NCI-H226 (cell line): ENCODE data around the gene MEIS2.

Source experiments
- DNase-seq: peaks from one replicate; pipeline ENCODE4 v3.0.0-alpha.2; 2015

Gene MEIS2

DNA sequence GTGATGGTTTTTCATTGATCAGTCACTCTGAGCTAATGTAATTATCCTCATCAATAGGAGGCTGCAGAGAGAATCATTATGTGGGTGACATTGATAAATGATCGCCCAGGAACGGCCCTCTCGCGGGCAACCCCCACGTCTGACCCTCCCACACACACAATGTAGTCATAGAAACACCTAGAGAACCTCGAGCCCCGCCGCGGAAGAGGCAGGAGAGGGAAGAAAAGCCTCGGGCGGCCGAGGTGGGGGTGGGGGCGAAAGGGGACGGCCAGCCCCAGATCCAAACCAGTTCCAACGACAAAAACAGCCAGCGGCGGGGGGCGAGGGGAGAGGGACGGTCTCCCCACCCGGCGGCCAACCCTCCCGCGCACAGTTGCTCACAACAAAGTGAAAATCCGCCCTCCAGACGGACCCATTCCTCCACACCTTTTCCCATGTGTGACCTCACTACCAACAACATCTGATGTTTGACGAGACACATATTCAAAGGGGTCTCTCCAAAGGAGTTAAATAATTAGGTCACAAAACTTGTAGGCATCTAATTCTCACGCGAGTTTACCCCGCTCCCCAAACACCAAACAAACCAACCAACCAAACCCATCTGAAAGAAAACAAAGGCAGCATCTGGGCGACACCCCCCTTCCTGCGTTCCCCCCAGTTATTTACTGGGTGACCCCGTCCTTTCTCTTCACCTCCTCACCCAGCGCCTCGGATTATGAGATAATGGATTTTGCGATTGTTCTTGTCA lies 213.0 kb downstream of the MEIS2 start:
- DNase-seq, result peak; percentile 64

DNA sequence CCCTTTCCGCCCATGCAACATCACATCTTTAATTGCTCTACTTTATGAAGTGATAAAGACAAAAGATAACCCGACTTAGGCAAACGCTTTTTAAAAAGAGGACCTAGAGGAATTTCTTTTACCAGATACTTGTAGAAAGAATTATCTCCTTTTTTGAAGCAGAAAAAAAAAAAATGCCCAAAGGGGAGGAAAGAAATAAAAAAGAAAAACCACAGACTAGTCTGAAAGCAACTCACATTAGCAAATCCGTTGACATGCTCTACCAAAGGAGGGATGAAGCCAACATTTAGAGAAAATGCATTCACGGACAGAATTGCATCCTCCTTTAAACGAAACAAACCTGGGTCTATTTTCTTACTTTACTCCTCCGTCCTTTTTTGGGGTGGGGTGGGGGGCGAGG lies 213.6 kb downstream of the MEIS2 start:
- DNase-seq, result no peak

- no peak for DNase-seq
These were observed 214.2 kb downstream of the MEIS2 start for GRCh38 chr15:36886191-36886590.

GRCh38 chr15:36885771-36886170 lies 214.6 kb downstream of the MEIS2 start:
- DNase-seq, result no peak

DNA sequence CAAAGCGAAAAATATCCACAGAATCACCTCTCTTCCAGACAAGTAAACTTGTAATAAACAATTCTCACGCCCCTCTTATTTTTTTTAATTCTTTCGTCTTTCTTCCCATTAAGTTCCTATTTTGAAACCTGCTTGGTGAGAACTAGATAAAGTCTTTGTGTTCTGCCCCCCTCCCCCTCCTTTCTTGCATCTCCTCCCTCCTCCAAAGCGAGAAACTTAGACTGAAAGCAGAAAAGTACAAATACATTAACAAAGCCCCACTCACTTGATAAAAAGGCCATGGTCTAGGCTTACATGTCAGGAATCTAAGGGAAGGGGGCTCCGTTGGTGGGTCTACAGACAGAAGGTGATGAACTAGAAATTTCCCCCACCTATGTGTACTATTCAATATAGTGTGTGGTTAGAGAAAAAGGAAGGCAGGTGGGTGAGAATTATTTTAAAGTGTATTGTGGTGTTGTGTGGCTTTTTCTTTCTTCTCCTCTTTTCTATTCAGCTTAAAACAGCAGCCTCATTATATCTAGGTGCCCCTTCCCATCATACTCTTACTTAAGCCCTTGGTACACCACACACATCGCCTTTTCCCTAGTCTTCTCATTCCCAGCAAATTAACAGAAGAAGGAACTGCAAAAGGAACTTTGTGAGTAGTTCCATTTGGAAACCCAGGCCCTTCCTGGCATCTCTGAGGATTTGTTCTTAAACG lies 215.3 kb downstream of the MEIS2 start:
- DNase-seq, result no peak

DNA sequence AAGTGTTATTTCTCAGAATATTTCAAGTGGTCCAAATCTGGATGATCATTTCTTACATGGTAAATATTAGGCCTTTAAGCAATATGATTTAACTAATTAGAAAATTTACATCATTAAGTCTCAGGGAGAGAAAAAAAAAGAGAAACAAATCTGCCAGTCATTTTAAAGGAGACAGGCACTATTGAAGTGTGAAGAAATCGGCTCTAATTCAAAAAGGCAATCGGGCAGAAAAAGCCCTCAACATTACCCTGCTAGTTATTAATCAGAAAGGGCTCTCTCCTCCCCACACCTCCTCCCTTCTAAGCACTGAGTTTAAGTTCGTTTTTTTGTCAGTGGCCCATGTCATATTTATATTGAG lies 215.9 kb downstream of the MEIS2 start:
- DNase-seq, result no peak

DNA sequence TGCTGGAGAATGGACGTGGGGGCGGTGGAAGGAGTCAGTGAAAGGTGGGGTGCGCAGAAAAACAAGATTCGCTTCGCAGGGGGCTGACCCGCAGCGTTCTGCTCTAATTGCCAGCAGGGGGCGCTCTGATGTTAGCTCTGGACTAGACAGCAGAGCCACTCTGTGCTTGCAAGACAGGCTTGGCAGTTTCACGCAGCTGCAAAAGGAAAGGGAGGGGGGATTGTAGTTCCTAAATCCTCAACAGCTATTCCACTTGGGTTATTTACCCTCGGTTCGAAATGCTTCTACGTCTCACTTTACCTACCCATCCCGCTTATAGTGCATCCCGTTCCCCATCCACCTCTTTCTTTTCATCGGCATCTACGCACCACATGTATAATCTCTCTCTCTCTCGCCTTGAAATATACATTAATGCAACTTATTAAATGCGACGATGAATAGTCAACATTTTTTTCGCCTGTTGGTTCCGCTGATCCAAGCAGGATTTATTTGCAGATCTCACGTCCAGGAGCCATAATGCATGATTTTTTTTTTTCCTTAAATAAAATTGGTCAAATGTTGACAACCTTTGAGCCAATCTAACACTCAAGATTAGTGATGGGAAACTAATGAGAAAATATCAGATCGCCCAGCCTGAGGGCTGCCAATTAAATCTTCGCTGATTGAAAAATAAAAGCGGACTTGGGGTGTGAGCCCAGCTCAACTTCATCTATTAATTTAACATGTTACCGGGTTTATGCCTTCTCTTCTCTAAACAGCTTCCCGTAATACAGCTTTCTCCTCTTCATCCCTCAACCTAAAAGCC lies 216.4 kb downstream of the MEIS2 start:
- peak; percentile 57 for DNase-seq

- DNase-seq, result peak; percentile 35
These were observed 217.7 kb downstream of the MEIS2 start for GRCh38 chr15:36882487-36883131.

DNA sequence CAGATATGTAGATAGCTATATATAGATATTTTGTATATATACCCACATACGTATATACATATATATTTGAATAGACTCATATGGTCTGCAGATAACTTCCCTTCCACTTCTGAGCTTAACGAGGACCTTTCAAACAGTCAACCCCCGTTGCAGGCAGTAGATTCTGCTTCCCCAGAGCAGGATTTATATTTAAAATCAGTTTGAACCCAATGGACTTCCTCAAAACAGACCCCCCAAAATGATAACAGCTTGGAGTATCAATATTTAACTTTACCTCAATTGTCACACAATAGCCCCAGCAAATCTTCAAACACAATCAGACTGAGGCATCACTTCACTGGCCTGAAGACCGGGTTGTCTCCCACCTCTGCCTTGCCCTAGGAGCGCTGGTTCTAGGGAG lies 218.3 kb downstream of the MEIS2 start:
- DNase-seq, result no peak

DNA sequence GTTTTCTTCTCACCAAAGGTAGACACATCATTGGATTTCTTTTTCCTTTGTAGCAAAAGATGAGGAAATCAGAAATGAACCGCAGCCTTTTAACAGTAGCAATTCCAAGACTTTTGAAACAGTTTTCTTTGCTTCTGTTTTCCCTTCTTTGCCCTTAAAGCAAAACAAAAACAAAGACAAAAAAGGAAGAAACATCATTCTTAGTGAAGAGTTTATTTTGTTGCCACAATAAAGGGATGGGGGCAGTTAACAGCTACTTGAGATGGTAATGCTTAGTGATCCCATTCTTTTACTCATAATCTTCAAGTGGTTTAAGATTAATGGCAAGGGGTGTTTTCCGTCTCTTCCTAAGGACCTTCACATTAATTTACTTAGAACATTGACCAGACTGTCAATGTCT lies 218.8 kb downstream of the MEIS2 start:
- no peak for DNase-seq

GRCh38 chr15:36880913-36881460 lies 219.4 kb downstream of the MEIS2 start:
- DNase-seq, result no peak

GRCh38 chr15:36880224-36880912 lies 220.0 kb downstream of the MEIS2 start:
- no peak for DNase-seq

DNA sequence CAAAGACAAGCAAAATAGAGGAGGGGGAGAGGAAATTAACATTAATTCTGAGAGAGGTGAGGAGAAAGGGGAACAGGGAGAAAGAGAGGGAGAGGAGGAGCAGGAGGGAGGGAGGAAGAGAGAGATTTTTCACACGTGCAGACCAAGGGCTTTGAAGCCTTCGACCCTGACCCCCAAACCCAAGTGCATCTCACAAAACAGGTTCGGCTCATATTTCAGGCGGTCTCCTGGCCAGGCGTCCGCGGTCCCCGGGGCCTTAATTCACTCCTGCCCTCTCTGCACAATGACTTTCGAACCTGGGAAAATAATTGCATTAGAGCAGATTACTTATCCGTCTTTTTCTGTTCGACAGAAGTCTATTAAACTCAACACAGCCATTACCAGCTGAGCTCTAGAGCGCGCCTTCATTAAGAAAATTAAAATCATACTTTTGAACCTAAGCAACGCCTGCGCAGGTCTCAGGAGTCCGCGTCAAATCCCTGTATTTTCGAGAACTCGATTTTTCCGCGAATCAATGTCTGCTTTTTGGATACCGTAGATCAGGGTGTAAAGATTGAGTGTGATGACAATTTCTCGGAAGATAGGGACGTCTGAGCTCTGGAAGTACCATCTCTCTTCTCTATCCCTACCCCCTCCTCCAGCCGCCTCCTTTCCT lies 220.7 kb downstream of the MEIS2 start:
- DNase-seq, result no peak

- DNase-seq, result no peak
These were observed 221.6 kb downstream of the MEIS2 start for GRCh38 chr15:36878684-36879262.

GRCh38 chr15:36877796-36878683 lies 222.3 kb downstream of the MEIS2 start:
- DNase-seq, result no peak

- no peak for DNase-seq
These were observed 223.1 kb downstream of the MEIS2 start for GRCh38 chr15:36877294-36877693.

- no peak for DNase-seq
These were observed 224.5 kb downstream of the MEIS2 start for GRCh38 chr15:36875740-36876334.

DNA sequence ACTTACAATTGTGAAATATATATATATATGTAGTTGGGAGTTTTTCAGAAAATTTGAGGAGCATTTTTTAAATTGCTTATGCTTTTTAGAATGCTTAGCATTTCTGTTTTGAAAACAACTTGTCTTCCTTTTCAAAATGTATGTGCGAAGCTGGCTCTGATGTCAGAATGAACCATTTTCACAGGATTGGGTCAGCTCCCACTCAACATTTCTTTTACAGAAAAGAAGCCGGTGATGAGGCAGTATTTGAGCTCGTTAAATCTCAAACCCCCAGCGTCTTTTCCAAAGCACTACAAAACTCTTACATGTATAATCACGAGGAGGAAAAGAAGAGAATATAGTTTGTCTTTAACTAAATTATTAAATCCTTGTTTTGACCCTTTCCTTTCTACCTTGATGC lies 225.4 kb downstream of the MEIS2 start:
- no peak for DNase-seq

DNA sequence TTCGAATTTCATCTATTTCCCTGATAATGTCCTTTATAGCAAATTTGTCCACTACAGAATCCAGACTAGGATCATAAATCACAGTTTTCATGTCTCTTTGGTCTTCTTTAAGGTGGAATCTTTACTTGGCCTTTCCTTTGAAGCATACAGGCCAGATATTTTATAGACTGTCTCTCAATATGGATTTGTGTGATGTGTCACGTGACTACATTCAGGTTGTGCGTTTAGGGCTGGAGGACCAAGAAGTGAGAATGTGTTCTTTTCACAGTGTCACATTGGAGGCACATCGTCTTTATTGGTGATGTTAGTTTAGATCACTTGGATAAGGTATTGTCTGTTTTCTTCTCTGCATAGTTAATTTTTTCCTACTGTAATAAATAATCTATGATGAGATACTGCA lies 232.9 kb downstream of the MEIS2 start:
- no peak for DNase-seq

DNA sequence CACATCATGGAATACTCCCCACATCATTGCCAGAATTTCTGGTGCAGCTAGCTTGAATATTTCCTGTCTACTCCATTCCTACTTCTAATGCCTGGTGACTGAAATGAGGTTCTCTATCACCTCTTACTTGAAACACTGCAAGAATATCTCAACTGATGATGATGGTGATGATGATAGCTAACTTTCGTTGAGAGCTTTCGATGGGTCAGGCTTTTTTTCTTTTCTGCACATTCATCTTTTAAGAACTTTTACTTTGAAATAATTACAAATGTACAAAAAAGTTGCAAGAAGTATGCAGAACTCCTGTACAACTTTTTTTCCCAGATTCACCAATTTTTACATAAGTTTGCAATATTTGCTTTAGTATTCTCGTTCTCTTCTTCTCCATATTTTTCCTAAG lies 233.5 kb downstream of the MEIS2 start:
- no peak for DNase-seq
